Tibial artery (tissue), 4 donors: Measurements from ENCODE around the gene ODAD3.

Experiments used
- DNase-seq, 2 donors: peaks; one replicate each; pipeline ENCODE4 v3.0.0-alpha.2; 2019
- H3K27ac ChIP-seq, 2 donors: fragments of 200-600 bp; sonication (generic) in 1 of 2; 1 replicate in 1 of 2; 2 replicates in 1 of 2; pipeline ENCODE4 v1.5.1; 2018 to 2019; ENCODE audit warnings: mild to moderate bottlenecking in 1 of 2
- H3K27me3 ChIP-seq, 2 donors: fragments of 200-600 bp; sonication (generic) in 1 of 2; one replicate each; pipeline versions ENCODE4 v1.5.1 to v1.6.0; 2016 to 2019
- H3K36me3 ChIP-seq, 3 donors: fragments of 200-600 bp; sonication (generic) in 2 of 3; one replicate each; pipeline ENCODE4 v1.5.1; 2016 to 2019; ENCODE audit warnings: mild to moderate bottlenecking in 2 of 3
- H3K4me1 ChIP-seq, 4 donors: fragments of 200-600 bp; sonication (generic) in 2 of 4; 1 replicate in 3 of 4; 2 replicates in 1 of 4; pipeline ENCODE4 v1.5.1; 2016 to 2019
- H3K4me3 ChIP-seq, 2 donors: fragments of 200-600 bp; sonication (generic) in 1 of 2; 1 replicate in 1 of 2; 2 replicates in 1 of 2; pipeline ENCODE4 v1.5.1; 2018 to 2019; ENCODE audit warnings: mild to moderate bottlenecking in 2 of 2
- H3K9me3 ChIP-seq, 3 donors: fragments of 200-600 bp; sonication (generic) in 1 of 3; one replicate each; pipeline ENCODE4 v1.5.1; 2016 to 2019
- CTCF ChIP-seq, 2 experiments: fragments of 200-600 bp in 1 of 2; fragments of 450-650 bp in 1 of 2; IDR thresholded peaks; one replicate each; pipeline ENCODE4 v1.5.1; 2017 to 2019; ENCODE audit warnings: antibody characterized with exemption in 2 of 2, mild to moderate bottlenecking in 1 of 2, moderate library complexity in 1 of 2
- intact Hi-C: fragments of 100-400 bp; cut with DNase I; formaldehyde crosslinking; loops from one replicate; pipeline ENCODE4 v1.15.0; 2023; ENCODE audit warnings: low total_unique reads

ODAD3 gene

GRCh38 chr19:11480715-11481533 lies 46.0 kb upstream of the ODAD3 start, which contains the start of gene ELAVL3:
TSS of gene ELAVL3 (minus strand) at chr19:11481046. CDS start at chr19:11480608, 438 bp downstream.
- intact Hi-C loops: loop anchor here (1.0 kb wide), 1 partner anchor 188 kb away; no protein-coding TSS in a partner anchor
- Histone ChIP-seq H3K36me3 (peaks cover 9 to 27% (median 19%) of the 10 kb centered on the region in 3 donors), H3K27me3 (peaks cover 22 to 68% of the 10 kb centered on the region in 2 donors), H3K27ac (no peak within 1 kb of the TSS), H3K4me3 (peak within 1 kb of the TSS in 1 of 2 donors; percentile 18), H3K4me1 (peaks cover 8 to 37% (median 36%) of the 10 kb centered on the region in 4 donors), H3K9me3 (no peaks in the 10 kb centered on the region)
- no peak for DNase-seq
- TF ChIP-seq CTCF (IDR thresholded peaks at IDR 0.05): no peak

- no peak for DNase-seq
- Histone ChIP-seq H3K4me1 (peaks cover 8 to 37% (median 36%) of the 10 kb centered on the region in 4 donors), H3K36me3 (peaks cover 9 to 18% (median 14%) of the 10 kb centered on the region in 3 donors), H3K27me3 (peaks cover 22 to 60% of the 10 kb centered on the region in 2 donors), H3K9me3 (no peaks in the 10 kb centered on the region), H3K27ac (no peak overlapping the region), H3K4me3 (peak overlapping the region in 1 of 2 donors; percentile 18)
- intact Hi-C loops: no loop called here
- TF ChIP-seq CTCF (IDR thresholded peaks at IDR 0.05): no peak
These were observed 45.2 kb upstream of the ODAD3 start for GRCh38 chr19:11479898-11480714.

- Histone ChIP-seq H3K4me3 (peak overlapping the region in 1 of 2 donors; percentile 18), H3K27ac (no peak overlapping the region), H3K9me3 (no peaks in the 10 kb centered on the region), H3K27me3 (peaks cover 21 to 52% of the 10 kb centered on the region in 2 donors), H3K36me3 (peaks cover 9 to 14% (median 11%) of the 10 kb centered on the region in 3 donors), H3K4me1 (peaks cover 8 to 37% (median 36%) of the 10 kb centered on the region in 4 donors)
- TF ChIP-seq CTCF (IDR thresholded peaks at IDR 0.05): no peak
- intact Hi-C loops: no loop called here
- no peak for DNase-seq
These were observed 44.4 kb upstream of the ODAD3 start for GRCh38 chr19:11479090-11479897.

- peaks cover 19 to 43% of the 10 kb centered on the region in 2 donors for H3K27me3 ChIP-seq
- intact Hi-C loops: no loop called here
- no peak overlapping the region for H3K4me3 ChIP-seq
These were observed 43.5 kb upstream of the ODAD3 start for GRCh38 chr19:11478167-11479089.

More at GRCh38 chr19:11478167-11479089, 43.5 kb upstream of the ODAD3 start:
- Histone ChIP-seq H3K4me1 (peaks cover 8 to 37% (median 36%) of the 10 kb centered on the region in 4 donors), H3K27ac (no peak overlapping the region), H3K9me3 (no peaks in the 10 kb centered on the region), H3K36me3 (peaks cover under 1 to 5% (median 2%) of the 10 kb centered on the region in 3 donors)
- no peak for TF ChIP-seq CTCF (IDR thresholded peaks at IDR 0.05)
- no peak for DNase-seq
